Activated CD8-positive, alpha-beta memory T cell treated with anti-CD3 and anti-CD28 coated beads for 48 hours (primary cell): ENCODE results near the gene DAG1.
"Not testable (repeated sequence)": the region's sequence is repeated elsewhere in the genome, so short reads cannot be mapped to it uniquely, and the experiment has no call there.

ENCODE experiments used
- DNase-seq, 3 experiments: peaks; one replicate each; pipeline ENCODE4 v3.0.0-alpha.2; 2020; ENCODE audit warnings: low read depth in 2 of 3, low spot score in 2 of 3

DAG1 gene

DNA sequence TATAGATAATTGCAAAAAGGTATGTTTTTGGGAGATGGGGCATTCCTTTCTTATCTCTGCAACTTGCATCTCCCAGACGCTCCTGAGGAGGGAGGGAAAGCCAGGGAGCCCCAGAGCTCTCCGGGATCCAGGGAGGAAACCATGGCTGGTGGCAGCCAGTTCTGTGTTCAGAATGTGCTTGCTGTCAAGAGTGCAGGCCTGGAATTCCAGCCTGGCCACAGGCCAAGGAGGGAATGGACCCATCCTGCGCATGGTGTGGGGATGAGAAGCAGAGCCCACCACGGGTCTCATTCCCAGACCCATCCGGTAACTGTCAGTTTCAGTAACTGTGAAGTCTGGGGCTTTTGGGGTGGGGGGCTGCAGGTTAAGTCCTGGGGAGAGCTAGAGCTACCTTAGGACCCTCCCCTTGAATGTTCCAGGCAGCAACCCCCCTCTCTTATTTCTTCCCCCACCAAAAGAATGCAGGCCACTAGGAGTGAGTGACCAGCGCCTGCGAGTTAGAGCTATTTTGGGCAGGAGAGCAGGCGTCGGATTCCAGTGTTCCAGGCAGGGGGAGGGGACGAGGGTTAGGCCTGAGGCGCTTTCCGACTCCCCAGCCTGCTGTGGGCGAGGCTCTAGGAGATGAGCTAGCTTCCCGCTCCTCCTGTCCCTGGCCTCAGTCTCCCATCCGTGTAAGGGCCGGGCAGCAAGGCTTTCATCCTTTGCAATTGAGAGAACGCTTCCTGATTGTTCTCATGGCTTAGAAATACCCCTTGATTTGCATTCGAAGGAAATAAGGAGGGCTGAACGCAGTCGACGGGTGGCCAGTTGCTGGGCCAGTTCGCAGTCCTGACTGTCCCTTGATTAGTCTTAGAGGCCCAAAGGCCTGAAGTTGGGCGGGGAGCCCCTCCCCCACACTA, 781 bp upstream of the DAG1 start:
- no peak for DNase-seq

DNA sequence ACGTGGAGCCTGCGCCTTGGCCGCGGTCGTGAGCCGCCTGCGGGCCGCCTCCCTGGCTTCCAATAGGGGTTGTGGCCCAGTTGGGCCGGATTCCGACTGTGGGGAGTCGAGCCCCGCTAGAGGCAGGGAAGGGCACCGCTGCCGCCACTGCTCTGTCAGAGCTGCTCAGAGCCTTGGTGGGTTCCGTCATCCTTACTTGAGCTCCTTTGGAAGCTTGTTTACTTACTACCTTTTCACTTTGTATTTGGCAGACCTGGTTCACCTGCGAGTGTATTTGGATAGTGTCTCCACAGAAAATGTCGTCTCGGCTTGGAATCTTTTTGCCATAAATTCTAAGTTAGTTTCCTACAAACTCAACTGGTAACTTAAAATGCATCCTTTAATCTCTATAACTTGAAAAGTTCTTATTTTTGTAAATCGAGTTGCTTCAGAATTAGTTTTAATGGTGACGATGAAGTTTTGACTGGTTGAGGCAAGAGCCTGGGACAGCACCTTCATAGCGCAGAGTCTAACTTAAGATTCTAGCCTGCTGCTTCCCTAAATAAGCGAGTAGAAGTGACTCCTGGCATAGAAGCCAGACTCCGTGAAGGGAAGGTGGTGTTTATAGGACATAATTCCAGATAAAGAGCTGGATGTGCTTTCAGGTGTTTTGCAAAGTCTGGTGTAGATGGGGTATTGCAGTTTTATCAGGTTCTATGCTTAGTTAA, 800 bp downstream of the DAG1 start:
- DNase-seq: peak in 1 of 3 experiments; percentile 29

DNA sequence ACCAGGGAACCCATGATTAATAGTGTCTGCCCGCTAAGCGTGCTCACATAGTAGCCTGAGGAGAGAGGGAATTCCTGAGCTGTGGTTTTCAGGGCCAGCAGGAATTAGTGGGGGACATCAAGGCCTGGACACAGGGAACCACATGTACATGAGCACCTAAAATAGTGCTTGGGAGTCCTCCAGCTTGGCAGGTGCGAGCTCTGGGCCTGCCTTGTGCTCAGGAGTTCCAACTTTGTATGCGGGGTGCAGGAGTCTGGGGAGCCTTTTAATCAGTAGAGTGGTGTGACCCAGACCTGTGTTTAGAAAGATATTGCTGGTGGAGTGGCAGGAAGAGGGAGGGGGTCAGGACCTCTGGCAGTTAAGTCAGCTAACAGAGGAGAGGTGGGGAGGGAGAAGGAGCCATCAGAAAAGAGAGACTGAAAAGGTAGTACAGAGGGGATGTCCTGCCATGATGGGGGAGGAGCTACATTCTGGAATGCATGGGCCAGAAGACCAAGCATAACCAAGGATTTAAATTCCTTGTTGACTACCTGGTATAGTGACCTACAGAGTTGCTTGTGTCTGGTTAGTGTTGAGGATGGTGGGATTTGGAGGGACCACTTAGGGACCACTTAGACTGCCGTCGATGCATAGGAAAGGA, 1.9 kb downstream of the DAG1 start:
- DNase-seq: no peak

DNA sequence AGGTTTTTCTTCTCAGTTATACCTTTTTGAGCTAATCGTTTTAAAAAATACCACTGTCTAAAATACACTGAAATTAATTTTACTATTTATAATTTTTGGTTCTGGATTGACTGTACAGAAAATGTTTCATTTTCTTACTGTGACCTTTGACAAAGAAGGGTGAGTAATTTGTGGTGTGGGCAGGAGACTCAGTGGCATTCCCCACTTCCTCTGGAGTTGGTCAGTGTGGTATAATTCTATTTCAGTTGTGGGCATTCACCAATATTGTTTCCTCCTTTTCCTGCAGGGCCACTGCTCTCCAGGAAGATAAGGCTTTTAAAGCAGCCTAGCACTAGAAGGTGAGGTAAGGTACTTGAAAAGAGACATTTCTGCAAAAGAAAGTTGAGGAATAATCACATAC, 6.5 kb downstream of the DAG1 start:
- DNase-seq: no peak

DNA sequence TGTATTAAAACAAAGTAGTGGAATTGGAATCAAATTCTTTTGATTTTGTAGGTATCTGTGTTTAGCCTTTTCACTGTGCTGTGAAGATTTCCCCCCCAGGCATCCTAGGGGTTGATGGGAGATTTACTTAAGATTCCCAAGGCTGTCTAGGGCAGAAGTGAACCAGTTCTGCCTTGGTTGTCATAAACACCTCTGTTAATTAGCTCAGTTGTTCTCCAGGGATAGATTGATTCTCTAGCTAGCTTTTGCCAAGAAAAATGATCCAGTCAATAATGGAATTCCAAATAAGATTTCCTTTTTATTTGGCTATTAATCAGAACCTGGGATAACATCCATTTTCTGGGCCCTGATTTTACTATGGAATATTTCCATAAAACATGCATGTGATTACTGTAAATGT, 12.7 kb downstream of the DAG1 start:
- no peak for DNase-seq

DNA sequence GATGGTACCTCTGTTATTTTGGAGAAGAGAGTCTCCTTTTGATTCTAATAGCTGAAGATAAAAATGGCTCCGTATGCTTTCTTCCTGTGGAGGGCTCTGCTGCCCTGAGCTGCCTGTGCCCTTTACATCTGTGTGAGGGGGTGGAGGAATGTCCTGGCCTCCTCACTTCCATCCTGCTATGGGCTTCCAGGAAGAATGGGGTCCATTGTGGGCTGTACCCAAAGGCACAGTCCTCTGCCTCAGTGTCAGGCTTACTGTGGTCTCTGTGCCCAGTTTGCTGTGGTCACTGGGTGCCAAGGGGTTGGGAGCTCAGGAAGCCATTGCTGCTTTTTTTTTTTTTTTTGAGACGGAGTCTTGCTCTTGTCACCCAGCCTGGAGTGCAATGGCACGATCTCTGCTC, 14.4 kb downstream of the DAG1 start:
- DNase-seq: no peak

DNA sequence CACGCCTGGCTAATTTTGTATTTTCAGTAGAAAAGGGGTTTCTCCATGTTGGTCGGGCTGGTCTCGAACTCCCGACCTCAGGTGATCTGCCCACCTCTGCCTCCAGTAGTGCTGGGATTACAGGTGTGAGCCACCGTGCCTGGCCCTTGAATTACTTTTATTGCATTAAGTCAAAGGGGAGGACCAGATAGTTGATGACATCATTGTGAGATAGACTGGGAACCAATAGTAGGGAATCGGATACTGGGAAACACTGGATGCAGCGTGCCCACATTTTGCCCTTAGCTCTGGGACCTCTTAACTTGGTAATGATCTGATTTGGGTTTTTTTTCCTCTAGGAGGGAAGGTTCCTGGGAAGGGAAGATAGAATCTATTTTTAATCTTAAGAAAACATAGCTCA, 19.2 kb downstream of the DAG1 start:
- no peak for DNase-seq

DNA sequence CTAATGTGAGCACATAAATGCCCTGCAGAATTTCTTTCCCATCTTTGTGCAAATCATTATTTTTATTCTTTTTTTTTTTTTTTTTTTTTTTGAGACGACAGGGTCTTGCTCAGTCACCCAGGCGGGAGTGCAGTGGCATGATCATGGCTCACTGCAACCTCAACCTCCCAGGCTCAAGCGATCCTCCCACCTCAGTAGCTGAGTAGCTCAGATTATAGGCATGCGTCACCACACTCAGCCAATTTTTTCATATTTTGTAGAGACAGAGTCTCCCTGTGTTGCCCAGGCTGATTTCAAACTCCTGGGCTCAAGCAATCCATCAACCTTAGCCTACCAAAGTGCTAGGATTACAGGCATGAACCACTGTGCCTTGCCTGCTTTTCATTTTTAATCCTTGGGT, 22.9 kb downstream of the DAG1 start:
- no peak for DNase-seq

GRCh38 chr3:49493901-49494300, 23.8 kb downstream of the DAG1 start:
- DNase-seq: no peak

DNA sequence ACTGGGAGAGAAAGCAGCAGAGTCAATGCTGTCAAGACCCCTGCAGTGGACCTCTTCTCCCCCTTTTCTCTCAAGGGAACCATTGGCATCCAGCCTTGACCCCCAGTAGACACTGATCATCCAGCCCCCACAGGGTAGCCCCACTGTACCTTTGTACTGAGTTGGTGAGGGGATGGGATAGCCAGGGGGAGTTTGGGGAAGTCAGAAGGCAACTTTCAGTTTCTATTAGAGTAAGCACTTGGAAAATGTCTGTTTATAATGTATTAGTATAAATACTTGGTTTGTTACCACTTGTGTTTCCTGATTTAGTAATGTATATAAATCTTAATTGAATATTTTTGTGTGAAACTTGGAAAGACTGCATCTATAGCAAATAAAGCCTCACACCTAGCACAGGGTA, 25.0 kb downstream of the DAG1 start:
- DNase-seq: no peak

DNA sequence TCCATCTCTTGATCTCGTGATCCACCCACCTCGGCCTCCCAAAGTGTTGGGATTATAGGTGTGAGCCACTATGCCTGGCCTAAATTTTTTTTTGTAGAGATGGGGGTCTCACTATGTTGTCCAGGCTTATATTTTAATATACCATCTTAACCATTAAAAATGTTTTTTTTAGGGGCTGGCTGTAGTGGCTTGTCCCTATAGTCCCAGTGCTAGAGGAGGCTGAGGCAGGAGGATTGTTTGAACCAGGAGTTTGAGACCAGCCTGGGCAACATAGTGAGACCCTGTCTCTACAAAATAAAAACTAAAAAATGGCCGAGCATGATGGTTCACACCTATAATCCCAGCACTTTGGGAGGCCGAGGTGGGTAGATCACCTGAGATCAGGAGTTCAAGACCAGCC, 26.8 kb downstream of the DAG1 start:
- DNase-seq: not testable (repeated sequence)

- no peak for DNase-seq
Measured at GRCh38 chr3:49497606-49498005, 27.5 kb downstream of the DAG1 start.

- DNase-seq: no peak
Measured at GRCh38 chr3:49498239-49498638, 28.2 kb downstream of the DAG1 start.

- DNase-seq: no peak
Measured at GRCh38 chr3:49498648-49499047, 28.6 kb downstream of the DAG1 start.

GRCh38 chr3:49500205-49500731, 30.2 kb downstream of the DAG1 start:
- no peak for DNase-seq

- no peak for DNase-seq
Measured at GRCh38 chr3:49500732-49501609, 30.9 kb downstream of the DAG1 start.

GRCh38 chr3:49501842-49502241, 31.8 kb downstream of the DAG1 start:
- no peak for DNase-seq

DNA sequence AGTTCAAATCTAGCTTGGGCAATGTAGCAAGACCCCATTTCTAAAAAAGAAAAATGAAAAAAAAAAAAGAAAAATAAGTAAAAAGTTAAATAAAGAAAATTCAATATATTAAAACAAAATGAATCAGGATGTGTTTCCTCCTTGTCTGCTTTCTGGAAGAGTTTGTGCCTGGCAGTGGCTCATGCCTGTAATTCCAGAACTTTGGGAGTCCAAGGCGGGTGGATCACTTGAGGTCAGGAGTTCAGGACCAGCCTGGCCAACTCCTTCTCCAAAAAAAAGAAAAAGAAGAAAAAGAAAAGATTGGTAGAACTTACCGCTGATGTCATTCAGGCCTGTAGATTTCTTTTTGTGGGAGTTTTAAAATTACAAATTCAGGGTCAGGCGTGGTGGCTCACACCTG, 36.8 kb downstream of the DAG1 start:
- DNase-seq: no peak

GRCh38 chr3:49509028-49509561, 39.0 kb downstream of the DAG1 start:
- no peak for DNase-seq

DNA sequence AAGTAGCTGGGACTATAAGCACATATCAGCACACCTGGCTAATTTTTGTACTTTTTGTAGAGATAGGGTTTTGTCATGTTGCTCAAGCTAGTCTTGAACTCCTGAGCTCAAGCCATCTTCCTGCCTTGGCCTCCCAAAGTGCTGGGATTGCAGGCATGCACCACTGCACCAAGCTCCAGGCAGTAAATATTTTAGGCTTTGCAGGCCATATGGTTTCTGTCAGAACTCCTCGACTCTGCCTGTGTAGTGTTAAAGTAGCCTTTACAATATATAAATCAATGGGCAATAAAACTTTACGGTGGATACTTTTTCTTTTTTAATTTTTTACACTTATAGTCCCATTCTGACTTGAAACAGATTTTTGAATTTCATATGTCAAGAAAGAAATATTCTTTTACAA, 41.6 kb downstream of the DAG1 start:
- DNase-seq: no peak
